ENCODE results near the gene CERS5. TPM values are rescaled to one million over a fixed set of nuclear protein-coding genes. Genes with fewer than 3 reads are reported as not detected.

CERS5 gene
- total RNA-seq, 1 donor from 2014 or later, result 72.3 TPM

DNA sequence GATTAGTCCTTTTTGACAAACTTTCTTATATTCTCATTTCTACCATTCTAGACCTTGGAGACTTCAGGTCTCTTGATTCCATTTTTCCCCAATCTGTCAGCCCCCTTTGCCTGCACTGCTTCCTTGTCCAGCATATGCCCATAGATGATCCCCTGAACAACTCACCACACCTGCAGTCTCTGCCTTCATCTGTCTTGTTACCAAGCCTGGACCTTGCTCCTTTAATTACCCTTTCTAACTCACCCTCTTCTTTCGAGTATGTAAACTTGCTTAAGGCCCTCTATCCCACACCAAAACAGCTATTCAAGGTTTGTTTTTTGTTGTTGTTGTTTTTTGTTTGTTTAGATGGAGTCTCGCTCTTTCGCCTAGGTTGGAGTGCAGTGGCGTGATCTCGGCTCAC lies 45.5 kb downstream of the CERS5 start:
- H3K4me1 Mint-ChIP-seq (ENCODE audit: unreplicated experiment), result peaks cover under 1% of the 10 kb centered on the region
- no peaks in the 10 kb centered on the region for H3K27me3 Mint-ChIP-seq (ENCODE audit: unreplicated experiment)
- no peaks in the 10 kb centered on the region for H3K9me3 Mint-ChIP-seq (ENCODE audit: unreplicated experiment)
- TF ChIP-seq, protein P1, sequence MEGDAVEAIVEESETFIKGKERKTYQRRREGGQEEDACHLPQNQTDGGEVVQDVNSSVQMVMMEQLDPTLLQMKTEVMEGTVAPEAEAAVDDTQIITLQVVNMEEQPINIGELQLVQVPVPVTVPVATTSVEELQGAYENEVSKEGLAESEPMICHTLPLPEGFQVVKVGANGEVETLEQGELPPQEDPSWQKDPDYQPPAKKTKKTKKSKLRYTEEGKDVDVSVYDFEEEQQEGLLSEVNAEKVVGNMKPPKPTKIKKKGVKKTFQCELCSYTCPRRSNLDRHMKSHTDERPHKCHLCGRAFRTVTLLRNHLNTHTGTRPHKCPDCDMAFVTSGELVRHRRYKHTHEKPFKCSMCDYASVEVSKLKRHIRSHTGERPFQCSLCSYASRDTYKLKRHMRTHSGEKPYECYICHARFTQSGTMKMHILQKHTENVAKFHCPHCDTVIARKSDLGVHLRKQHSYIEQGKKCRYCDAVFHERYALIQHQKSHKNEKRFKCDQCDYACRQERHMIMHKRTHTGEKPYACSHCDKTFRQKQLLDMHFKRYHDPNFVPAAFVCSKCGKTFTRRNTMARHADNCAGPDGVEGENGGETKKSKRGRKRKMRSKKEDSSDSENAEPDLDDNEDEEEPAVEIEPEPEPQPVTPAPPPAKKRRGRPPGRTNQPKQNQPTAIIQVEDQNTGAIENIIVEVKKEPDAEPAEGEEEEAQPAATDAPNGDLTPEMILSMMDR (IDR thresholded peaks at IDR 0.05), result no peak
- DNase-seq (ENCODE audit: extremely low spot score, unreplicated experiment), result no peak
- no peak overlapping the region for H3K4me3 Mint-ChIP-seq (ENCODE audit: unreplicated experiment)
- no peak overlapping the region for H3K27ac Mint-ChIP-seq (ENCODE audit: unreplicated experiment)
- H3K36me3 Mint-ChIP-seq (ENCODE audit: unreplicated experiment), result peaks cover 21% of the 10 kb centered on the region

DNA sequence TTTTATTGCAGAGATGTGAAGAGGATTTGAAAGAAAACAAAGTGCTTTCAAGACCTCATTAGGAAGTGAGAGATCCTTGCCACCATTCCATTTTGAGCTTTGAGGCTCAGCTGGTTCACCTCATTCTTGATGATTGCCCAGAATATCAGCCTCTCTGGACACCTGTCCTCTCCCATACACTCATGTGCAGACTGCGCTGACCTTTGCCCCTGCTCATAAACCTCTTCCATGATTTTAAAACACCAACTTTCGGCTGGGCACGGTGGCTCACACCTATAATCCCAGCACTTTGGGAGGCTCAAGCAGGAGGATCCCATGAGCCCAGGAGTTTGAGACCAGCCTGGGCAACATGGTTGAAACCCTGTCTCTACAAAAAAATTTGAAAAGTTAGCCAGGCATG lies 46.2 kb downstream of the CERS5 start:
- Mint-ChIP-seq H3K4me1 (ENCODE audit: unreplicated experiment) (peaks cover 3% of the 10 kb centered on the region), H3K36me3 (ENCODE audit: unreplicated experiment) (peaks cover 21% of the 10 kb centered on the region), H3K9me3 (ENCODE audit: unreplicated experiment) (no peaks in the 10 kb centered on the region), H3K4me3 (ENCODE audit: unreplicated experiment) (no peak overlapping the region), H3K27me3 (ENCODE audit: unreplicated experiment) (no peaks in the 10 kb centered on the region), H3K27ac (ENCODE audit: unreplicated experiment) (no peak overlapping the region)
- DNase-seq (ENCODE audit: extremely low spot score, unreplicated experiment), result no peak
- TF ChIP-seq, protein P1 (IDR thresholded peaks at IDR 0.05), result no peak

- Mint-ChIP-seq H3K27me3 (ENCODE audit: unreplicated experiment) (no peaks in the 10 kb centered on the region), H3K9me3 (ENCODE audit: unreplicated experiment) (no peaks in the 10 kb centered on the region), H3K4me3 (ENCODE audit: unreplicated experiment) (no peak overlapping the region), H3K4me1 (ENCODE audit: unreplicated experiment) (peaks cover 8% of the 10 kb centered on the region), H3K36me3 (ENCODE audit: unreplicated experiment) (peaks cover 26% of the 10 kb centered on the region), H3K27ac (ENCODE audit: unreplicated experiment) (no peak overlapping the region)
- TF ChIP-seq, protein P1 (IDR thresholded peaks at IDR 0.05), result no peak
- no peak for DNase-seq (ENCODE audit: extremely low spot score, unreplicated experiment)
Measured at GRCh38 chr12:50120521-50120920, 46.6 kb downstream of the CERS5 start.

GRCh38 chr12:50119387-50119786 lies 47.8 kb downstream of the CERS5 start:
- H3K36me3 Mint-ChIP-seq (ENCODE audit: unreplicated experiment), result peaks cover 26% of the 10 kb centered on the region
- H3K4me3 Mint-ChIP-seq (ENCODE audit: unreplicated experiment), result no peak overlapping the region
- TF ChIP-seq, protein P1 (IDR thresholded peaks at IDR 0.05), result no peak
- H3K27me3 Mint-ChIP-seq (ENCODE audit: unreplicated experiment), result no peaks in the 10 kb centered on the region
- DNase-seq (ENCODE audit: extremely low spot score, unreplicated experiment), result no peak
- no peak overlapping the region for H3K27ac Mint-ChIP-seq (ENCODE audit: unreplicated experiment)
- peaks cover 11% of the 10 kb centered on the region for H3K4me1 Mint-ChIP-seq (ENCODE audit: unreplicated experiment)
- no peaks in the 10 kb centered on the region for H3K9me3 Mint-ChIP-seq (ENCODE audit: unreplicated experiment)

DNA sequence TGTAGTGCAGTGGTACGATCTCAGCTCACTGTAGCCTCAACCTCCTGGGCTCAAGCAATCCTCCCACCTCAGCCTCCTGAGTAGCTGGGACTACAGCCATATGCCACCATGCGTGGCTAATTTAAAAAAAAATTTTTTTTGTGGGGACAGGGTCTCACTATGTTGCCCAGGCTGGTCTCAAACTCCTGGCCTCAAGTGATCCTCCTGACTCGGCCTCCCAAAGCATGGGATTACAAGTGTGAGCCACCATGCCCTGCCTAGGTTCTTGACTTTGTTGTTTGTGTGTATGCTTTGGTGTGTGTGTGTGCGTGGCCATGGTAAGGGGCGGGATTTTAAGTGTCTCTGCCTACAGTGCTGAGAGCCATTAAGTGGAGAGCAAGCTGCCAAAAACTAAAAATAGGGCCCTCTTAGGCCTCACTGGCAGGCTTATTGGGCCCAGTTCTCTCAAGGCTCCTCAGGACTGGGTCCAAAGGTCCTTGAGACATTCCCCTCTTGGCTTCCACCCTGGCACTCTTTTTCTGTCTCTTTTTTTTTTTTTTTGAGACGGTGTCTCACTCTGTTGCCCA lies 50.0 kb downstream of the CERS5 start:
- H3K36me3 Mint-ChIP-seq (ENCODE audit: unreplicated experiment), result peaks cover 12% of the 10 kb centered on the region

More for the DNA sequence above, 50.0 kb downstream of the CERS5 start:
- no peak overlapping the region for H3K4me3 Mint-ChIP-seq (ENCODE audit: unreplicated experiment)
- no peak overlapping the region for H3K27ac Mint-ChIP-seq (ENCODE audit: unreplicated experiment)
- H3K4me1 Mint-ChIP-seq (ENCODE audit: unreplicated experiment), result peaks cover 22% of the 10 kb centered on the region
- no peaks in the 10 kb centered on the region for H3K27me3 Mint-ChIP-seq (ENCODE audit: unreplicated experiment)
- H3K9me3 Mint-ChIP-seq (ENCODE audit: unreplicated experiment), result no peaks in the 10 kb centered on the region
- TF ChIP-seq, protein P1 (IDR thresholded peaks at IDR 0.05), result no peak
- DNase-seq (ENCODE audit: extremely low spot score, unreplicated experiment), result no peak
